ENCODE data around the gene CARD11.

DNA sequence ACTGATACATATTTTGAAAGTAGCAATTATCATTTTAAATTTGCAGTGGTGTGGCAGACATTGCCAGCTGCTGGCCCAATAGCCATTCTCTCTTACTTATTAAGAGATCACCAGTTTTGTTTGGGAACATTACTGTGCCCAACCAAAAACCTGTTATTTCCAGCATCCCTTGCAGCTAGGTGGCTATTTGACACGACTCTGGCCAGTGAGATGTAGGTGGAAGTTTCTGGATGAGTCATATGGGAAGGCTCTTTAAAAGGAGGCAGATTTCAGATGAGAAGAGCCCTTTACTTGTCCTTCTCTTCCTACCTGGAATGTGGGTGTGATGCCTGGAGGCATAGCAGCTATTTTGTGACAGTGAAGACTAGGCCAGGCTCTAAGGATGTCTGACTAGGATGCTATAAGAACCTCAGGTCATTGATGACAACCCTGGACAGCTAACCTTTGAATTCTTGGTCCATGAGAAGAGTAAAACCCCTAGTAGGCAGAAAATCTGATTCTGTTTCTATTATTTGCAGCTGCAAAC, 77.9 kb downstream of the CARD11 start:
- TF ChIP-seq CTCF (IDR thresholded peaks at IDR 0.05) (no peak), POLR2AphosphoS5 (IDR thresholded peaks at IDR 0.05) (no peak)

Data from esophagus muscularis mucosa (tissue), 3 donors.